ENCODE results near the gene CALML6.

- TF ChIP-seq, protein P1, sequence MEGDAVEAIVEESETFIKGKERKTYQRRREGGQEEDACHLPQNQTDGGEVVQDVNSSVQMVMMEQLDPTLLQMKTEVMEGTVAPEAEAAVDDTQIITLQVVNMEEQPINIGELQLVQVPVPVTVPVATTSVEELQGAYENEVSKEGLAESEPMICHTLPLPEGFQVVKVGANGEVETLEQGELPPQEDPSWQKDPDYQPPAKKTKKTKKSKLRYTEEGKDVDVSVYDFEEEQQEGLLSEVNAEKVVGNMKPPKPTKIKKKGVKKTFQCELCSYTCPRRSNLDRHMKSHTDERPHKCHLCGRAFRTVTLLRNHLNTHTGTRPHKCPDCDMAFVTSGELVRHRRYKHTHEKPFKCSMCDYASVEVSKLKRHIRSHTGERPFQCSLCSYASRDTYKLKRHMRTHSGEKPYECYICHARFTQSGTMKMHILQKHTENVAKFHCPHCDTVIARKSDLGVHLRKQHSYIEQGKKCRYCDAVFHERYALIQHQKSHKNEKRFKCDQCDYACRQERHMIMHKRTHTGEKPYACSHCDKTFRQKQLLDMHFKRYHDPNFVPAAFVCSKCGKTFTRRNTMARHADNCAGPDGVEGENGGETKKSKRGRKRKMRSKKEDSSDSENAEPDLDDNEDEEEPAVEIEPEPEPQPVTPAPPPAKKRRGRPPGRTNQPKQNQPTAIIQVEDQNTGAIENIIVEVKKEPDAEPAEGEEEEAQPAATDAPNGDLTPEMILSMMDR (IDR thresholded peaks at IDR 0.05) = no peak
- TF ChIP-seq EZH2phosphoT487 (IDR thresholded peaks at IDR 0.05) (no peak), EZH2 (IDR thresholded peaks at IDR 0.05) (no peak)
Observed at GRCh38 chr1:1927751-1928150, 12.7 kb downstream of the CALML6 start.

Measured in neural progenitor cell (in vitro differentiated cells).